ENCODE measurements around the gene ACTR6.
"Not testable (repeated sequence)": the region's sequence is repeated elsewhere in the genome, so short reads cannot be mapped to it uniquely, and the experiment has no call there.

- not testable (repeated sequence) for TF ChIP-seq CTCF (IDR thresholded peaks at IDR 0.05; ENCODE audit: insufficient read depth, low read depth, low read length); EZH2 (IDR thresholded peaks at IDR 0.05; ENCODE audit: insufficient read depth, low read length)
These were observed 24.1 kb upstream of the ACTR6 start for GRCh38 chr12:100176493-100176892.
